GM21619 (cell line): ENCODE results near the gene ABI3BP.
"Not testable (repeated sequence)": the region's sequence is repeated elsewhere in the genome, so short reads cannot be mapped to it uniquely, and the experiment has no call there.

Experiments used
- ATAC-seq: cut with Tn5 transposase; IDR thresholded peaks from one replicate; pipeline ENCODE4 v1.9.1; 2021; ENCODE audit not compliant: unreplicated experiment

The ABI3BP gene

GRCh38 chr3:100993309-100993708 is at the start of gene ABI3BP:
Gene ABI3BP, minus strand, starts transcription at chr3:100993421. Its CDS starts 37 bp downstream, at chr3:100993384.
- ATAC-seq: no peak

GRCh38 chr3:101039285-101039684 is 46.1 kb upstream of the ABI3BP start:
- ATAC-seq: no peak

- ATAC-seq: no peak
These were observed 45.7 kb upstream of the ABI3BP start for GRCh38 chr3:101038880-101039279.

GRCh38 chr3:101038393-101038792 is 45.2 kb upstream of the ABI3BP start:
- no peak for ATAC-seq

- ATAC-seq: no peak
These were observed 44.4 kb upstream of the ABI3BP start for GRCh38 chr3:101037613-101038012.

DNA sequence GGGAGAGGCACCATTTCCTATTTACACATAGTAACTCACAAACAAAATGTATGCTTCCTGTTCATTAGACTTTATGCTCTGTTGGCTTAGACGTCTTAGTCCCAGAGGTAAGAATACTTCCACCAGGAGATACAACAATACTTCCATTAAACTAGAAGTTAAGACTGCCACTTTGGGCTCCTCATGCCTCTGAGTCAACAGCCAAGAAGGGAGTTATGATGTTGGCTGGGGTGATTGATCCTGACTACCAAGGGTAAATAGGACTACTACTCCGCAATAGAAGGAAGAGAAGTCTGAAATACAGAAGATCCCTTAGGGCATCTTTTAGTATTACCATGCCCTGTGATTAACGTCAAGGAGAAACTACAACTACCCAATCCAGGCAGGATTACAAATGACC is 43.5 kb upstream of the ABI3BP start:
- ATAC-seq: no peak

GRCh38 chr3:101036213-101036618 is 43.0 kb upstream of the ABI3BP start:
- no peak for ATAC-seq

- ATAC-seq: no peak
These were observed 34.1 kb upstream of the ABI3BP start for GRCh38 chr3:101027286-101027685.

GRCh38 chr3:101026881-101027280 is 33.7 kb upstream of the ABI3BP start:
- ATAC-seq: no peak

DNA sequence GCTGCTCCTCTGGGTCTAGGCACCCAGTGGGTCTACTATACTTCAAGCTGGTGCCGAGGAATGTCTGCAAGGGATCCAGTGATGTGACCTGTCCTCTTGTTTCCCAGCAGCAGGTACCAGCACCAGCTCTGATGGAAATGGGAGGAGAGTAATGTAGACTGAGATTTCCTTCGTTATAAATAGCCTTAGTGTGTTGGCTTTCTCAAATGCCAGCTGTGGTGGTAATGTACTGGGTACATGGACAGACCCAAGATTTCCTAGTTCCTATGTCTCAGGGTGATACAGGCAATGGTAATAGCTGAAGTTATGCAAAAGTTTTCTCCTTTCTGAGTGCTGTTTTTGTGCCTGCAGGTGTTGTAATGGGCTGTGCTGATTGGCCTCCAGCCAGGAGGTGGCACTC is 33.0 kb upstream of the ABI3BP start:
- ATAC-seq: no peak

DNA sequence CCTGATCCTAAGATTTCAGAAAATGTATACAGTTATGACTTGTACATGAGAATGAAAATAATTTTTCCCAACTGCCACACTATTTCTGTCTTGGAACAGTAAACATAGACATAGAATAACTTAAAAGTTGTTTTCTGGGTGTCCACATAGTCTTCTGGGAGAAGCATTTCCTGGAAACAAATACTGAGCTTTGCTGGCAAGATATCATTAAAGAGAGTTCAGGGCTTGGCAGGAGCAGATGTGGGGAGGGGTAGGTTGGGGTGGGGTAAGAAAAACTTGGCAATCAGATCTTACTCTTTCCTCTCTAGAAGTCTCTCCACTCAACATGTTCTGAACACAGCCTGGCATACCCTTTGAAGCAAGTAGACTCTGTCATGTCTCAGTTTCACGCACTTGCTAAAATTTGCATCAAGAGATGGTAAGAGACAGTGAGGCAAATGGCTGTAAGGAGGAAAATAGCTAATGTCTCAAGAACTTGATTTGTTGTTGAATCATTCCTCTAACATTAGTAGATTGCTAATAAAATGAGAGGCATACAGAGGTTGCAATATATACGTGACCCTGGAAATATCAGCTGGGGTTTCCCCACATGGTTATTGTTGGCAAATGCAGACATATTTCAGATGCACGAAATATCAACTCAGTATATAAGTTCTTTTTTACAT is 27.3 kb upstream of the ABI3BP start:
- no peak for ATAC-seq

DNA sequence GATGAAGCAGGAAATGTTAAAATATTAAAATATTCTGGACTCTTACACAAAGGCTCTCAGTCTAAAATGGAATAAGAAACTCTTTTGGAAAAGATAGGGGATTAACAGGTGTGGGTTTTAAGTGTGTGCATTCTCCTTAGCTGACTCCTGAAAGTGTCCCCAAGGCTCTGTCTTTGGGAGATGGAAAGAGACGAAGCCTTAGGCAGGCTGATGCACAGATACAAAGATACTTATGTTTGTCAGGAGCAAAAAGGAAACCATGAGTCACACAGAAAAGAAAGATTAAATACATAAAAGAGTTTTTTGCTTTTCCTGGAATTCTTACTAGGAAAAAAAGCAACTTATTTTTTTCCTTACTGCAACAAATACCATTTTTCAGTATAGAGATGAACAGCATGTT is 23.8 kb upstream of the ABI3BP start:
- ATAC-seq: no peak

GRCh38 chr3:101012312-101012711 is 19.1 kb upstream of the ABI3BP start:
- ATAC-seq: not testable (repeated sequence)

DNA sequence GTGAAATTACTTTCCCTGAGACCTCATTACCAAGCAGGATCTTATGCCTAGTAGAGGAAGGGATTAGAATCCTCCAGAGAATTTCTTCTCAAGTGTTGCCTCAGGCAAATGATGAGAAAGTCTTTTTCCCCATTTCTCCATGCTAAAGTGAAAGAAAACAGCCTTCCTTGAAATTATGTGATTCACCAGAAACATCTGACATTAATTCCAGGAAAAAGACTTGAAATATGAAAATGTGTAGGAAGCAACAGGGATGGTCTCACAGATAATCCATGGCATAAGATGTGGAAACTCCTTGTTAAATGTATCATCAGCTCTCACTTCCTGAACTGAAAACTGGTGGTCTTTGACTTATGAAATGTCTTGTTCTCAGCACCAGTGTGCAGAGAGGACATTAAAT is 17.9 kb upstream of the ABI3BP start:
- no peak for ATAC-seq

DNA sequence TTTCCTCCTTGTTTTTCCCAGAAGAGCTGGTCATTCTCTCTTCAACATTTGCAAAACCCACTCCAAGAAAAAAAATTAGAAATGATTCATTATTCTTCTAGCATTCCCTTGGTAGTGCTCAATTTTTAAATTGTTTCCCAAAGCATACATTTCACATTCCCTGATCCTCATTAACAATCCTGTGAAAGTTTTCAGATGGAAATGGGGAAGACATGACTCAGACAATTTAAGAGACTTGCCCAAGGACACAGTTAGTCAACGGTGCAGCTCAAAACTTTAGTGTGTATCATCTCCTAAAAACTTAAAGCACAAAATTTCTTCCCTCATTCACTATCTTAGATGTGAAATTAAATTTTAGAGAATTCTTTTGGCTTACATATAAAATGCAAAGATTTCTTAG is 17.1 kb upstream of the ABI3BP start:
- no peak for ATAC-seq

DNA sequence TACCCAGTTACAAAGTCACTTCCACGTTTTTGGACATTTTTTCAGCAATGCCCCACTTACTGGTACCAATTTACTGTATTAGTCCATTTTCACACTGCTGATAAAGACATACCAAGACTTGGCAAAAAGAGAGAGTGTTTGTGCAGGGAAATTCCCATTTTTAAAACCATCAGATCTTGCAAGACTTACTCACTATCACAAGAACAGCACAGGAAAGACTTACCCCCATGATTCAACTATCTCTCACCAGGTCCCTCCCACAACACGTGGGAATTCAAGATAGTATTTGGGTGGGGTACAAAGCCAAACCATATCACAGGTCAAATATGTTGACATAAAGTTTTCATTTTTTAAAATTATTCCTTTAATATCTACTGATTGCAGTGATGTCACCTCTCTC is 16.2 kb upstream of the ABI3BP start:
- no peak for ATAC-seq

DNA sequence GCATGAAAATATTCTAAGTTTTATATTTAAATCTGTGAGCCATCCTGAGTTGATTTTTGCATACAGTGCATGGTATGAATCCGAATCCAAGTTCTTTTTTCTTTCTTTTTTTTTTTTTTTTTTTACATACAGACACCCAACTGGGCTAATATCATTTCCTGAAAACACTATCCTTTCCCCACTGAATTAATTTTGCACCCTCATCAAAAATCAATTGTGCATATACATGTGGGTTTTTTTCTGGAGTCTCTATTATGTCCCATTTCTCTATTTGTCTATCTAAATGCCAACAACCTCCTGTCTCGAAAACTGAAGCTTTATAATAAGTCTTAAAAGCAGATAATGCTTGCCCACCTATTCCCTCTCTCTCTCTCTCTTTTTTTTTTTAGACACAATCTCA is 5.9 kb upstream of the ABI3BP start:
- no peak for ATAC-seq

DNA sequence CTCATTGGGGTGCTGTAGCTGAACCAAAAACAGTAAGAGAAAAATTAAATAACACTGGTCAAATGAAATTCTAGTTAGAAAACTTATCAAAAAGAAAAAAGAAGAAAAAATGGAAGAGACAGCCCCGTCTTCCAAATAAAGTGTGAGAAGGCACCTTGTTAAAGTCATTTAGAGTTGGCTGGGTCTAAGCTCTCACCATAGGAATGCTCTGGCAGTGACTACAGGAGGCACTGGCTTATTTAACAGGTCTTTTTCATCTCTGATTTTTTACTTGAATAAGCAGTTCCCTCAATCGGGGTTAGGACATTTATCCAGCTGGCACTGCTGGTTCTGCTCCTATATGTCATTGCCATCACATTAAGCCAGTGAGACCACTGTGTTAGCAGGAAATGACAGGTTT is 1.6 kb upstream of the ABI3BP start:
- ATAC-seq: no peak

GRCh38 chr3:100994187-100994586 is 966 bp upstream of the ABI3BP start:
- ATAC-seq: no peak

- ATAC-seq: no peak
These were observed 799 bp downstream of the ABI3BP start for GRCh38 chr3:100992231-100993012.

- no peak for ATAC-seq
These were observed 5.1 kb downstream of the ABI3BP start for GRCh38 chr3:100988080-100988479.

DNA sequence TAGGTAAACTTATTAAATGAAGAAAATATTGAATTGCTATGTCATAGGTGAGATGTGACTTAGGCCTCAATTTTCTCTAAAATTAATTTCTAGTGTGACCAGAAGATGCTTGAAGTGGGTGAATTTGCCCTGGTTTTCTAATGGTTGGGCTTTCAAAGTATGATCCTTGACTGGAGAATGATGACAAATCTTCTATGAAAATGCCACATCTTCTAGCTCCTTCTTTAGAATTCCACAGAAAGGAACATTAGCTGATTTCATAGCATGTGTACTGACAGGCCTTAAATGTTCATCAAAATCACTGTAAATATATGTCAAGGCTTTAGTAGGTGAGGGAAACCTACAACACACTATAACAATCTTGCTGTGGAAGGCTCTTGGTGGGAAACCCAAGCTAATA is 8.9 kb downstream of the ABI3BP start:
- no peak for ATAC-seq

- ATAC-seq: no peak
These were observed 10.5 kb downstream of the ABI3BP start for GRCh38 chr3:100982710-100983109.
